Loucy (cell line): Measurements from ENCODE around the gene DLG2.
"Not testable (repeated sequence)": the region's sequence is repeated elsewhere in the genome, so short reads cannot be mapped to it uniquely, and the experiment has no call there.

ENCODE experiments used
- H2AFZ ChIP-seq: fragments of 200-600 bp; sonication (generic); 2 replicates; pipeline ENCODE4 v1.6.0; 2016; ENCODE audit warnings: antibody characterized with exemption, mild to moderate bottlenecking, low read length, moderate library complexity
- H3F3A ChIP-seq: fragments of 200-600 bp; 2 replicates; pipeline ENCODE4 v1.6.0; 2016; ENCODE audit warnings: antibody characterized with exemption, low read depth, mild to moderate bottlenecking
- H3K27me3 ChIP-seq: fragments of 200-600 bp; sonication (generic); 2 replicates; pipeline ENCODE4 v1.6.1; 2014; ENCODE audit warnings: low read length, mild to moderate bottlenecking; ENCODE audit not compliant: insufficient read depth, poor library complexity, severe bottlenecking
- H3K36me3 ChIP-seq: fragments of 200-600 bp; sonication (generic); 2 replicates; pipeline ENCODE4 v1.6.1; 2016; ENCODE audit warnings: low read length; ENCODE audit not compliant: insufficient read depth
- H3K4me1 ChIP-seq: fragments of 200-600 bp; sonication (generic); 2 replicates; pipeline ENCODE4 v1.5.1; 2014; ENCODE audit warnings: low read length, mild to moderate bottlenecking; ENCODE audit not compliant: insufficient read depth, poor library complexity, severe bottlenecking
- H3K4me2 ChIP-seq: fragments of 200-600 bp; sonication (generic); 2 replicates; pipeline ENCODE4 v1.6.0; 2014; ENCODE audit warnings: antibody characterized with exemption, low read length, low read depth, mild to moderate bottlenecking; ENCODE audit not compliant: poor library complexity, severe bottlenecking
- H3K4me3 ChIP-seq: fragments of 200-600 bp; sonication (generic); 2 replicates; pipeline ENCODE4 v1.5.1; 2014; ENCODE audit warnings: low read length, mild to moderate bottlenecking, mixed read lengths; ENCODE audit not compliant: poor library complexity, severe bottlenecking
- H3K79me2 ChIP-seq: fragments of 200-600 bp; sonication (generic); 2 replicates; pipeline ENCODE4 v1.6.1; 2014; ENCODE audit warnings: low read length; ENCODE audit not compliant: insufficient read depth
- H3K9ac ChIP-seq: fragments of 200-600 bp; sonication (generic); 2 replicates; pipeline ENCODE4 v1.6.0; 2014; ENCODE audit warnings: mild to moderate bottlenecking, low read depth, low read length, moderate library complexity; ENCODE audit not compliant: poor library complexity, severe bottlenecking
- H3K9me2 ChIP-seq: fragments of 200-600 bp; sonication (generic); replicated peaks from 2 replicates; pipeline ENCODE4 v1.6.1; 2016; ENCODE audit warnings: low read depth, low read length, mixed read lengths
- H3K9me3 ChIP-seq: fragments of 200-600 bp; sonication (generic); 2 replicates; pipeline ENCODE4 v1.6.1; 2014; ENCODE audit warnings: mild to moderate bottlenecking, antibody characterized with exemption, low read length, low read depth; ENCODE audit not compliant: insufficient read depth
- H4K20me1 ChIP-seq: fragments of 200-600 bp; sonication (generic); 2 replicates; pipeline ENCODE4 v1.6.0; 2014; ENCODE audit warnings: antibody characterized with exemption, low read length, mild to moderate bottlenecking; ENCODE audit not compliant: insufficient read depth, poor library complexity, severe bottlenecking
- CTCF ChIP-seq: fragments of 200-600 bp; sonication (generic); conservative IDR thresholded peaks from 2 replicates; pipeline ENCODE4 v1.5.1; 2014; ENCODE audit warnings: mild to moderate bottlenecking, antibody characterized with exemption, low read length
- EZH2phosphoT487 ChIP-seq: fragments of 200-600 bp; IDR thresholded peaks from 2 replicates; pipeline ENCODE4 v1.6.1; 2018; ENCODE audit warnings: antibody characterized with exemption, mild to moderate bottlenecking, moderate library complexity, borderline replicate concordance

The DLG2 gene

GRCh38 chr11:85232559-85232958 lies 394.6 kb downstream of the DLG2 start:
- no peaks in the 10 kb centered on the region for H3K4me1 ChIP-seq
- H3K27me3 ChIP-seq: no peaks in the 10 kb centered on the region
- no peaks in the 10 kb centered on the region for H3K79me2 ChIP-seq
- H3K4me2 ChIP-seq: no peak overlapping the region
- TF ChIP-seq EZH2phosphoT487: no peak
- no peak for TF ChIP-seq CTCF
- H3K9me2 ChIP-seq: no peaks in the 10 kb centered on the region
- no peak overlapping the region for H2AFZ ChIP-seq
- no peak overlapping the region for H3K9ac ChIP-seq
- no peaks in the 10 kb centered on the region for H4K20me1 ChIP-seq
- no peaks in the 10 kb centered on the region for H3K36me3 ChIP-seq
- H3K9me3 ChIP-seq: no peaks in the 10 kb centered on the region
- no peak overlapping the region for H3K4me3 ChIP-seq
- H3F3A ChIP-seq: no peaks in the 10 kb centered on the region

GRCh38 chr11:85231588-85231987 lies 395.6 kb downstream of the DLG2 start:
- Histone ChIP-seq H4K20me1 (no peaks in the 10 kb centered on the region), H3K4me2 (no peak overlapping the region), H3K4me3 (no peak overlapping the region), H3K79me2 (no peaks in the 10 kb centered on the region), H3F3A (no peaks in the 10 kb centered on the region), H3K9me2 (no peaks in the 10 kb centered on the region), H3K9me3 (no peaks in the 10 kb centered on the region), H3K27me3 (no peaks in the 10 kb centered on the region), H3K36me3 (no peaks in the 10 kb centered on the region), H3K4me1 (no peaks in the 10 kb centered on the region), H2AFZ (no peak overlapping the region), H3K9ac (no peak overlapping the region)
- TF ChIP-seq CTCF: no peak
- no peak for TF ChIP-seq EZH2phosphoT487

GRCh38 chr11:85229723-85230122 lies 397.4 kb downstream of the DLG2 start:
- not testable (repeated sequence) for H3K9ac ChIP-seq, H4K20me1 ChIP-seq, H3K9me3 ChIP-seq, H3F3A ChIP-seq, H3K4me1 ChIP-seq, H3K4me2 ChIP-seq, H3K36me3 ChIP-seq, H3K4me3 ChIP-seq, H3K79me2 ChIP-seq, H3K27me3 ChIP-seq, H3K9me2 ChIP-seq, H2AFZ ChIP-seq

GRCh38 chr11:85196968-85197367 lies 430.2 kb downstream of the DLG2 start:
- H3K9me3 ChIP-seq: no peaks in the 10 kb centered on the region
- H3K9me2 ChIP-seq: no peaks in the 10 kb centered on the region
- no peaks in the 10 kb centered on the region for H3F3A ChIP-seq
- H3K36me3 ChIP-seq: no peaks in the 10 kb centered on the region
- no peaks in the 10 kb centered on the region for H3K4me1 ChIP-seq
- no peaks in the 10 kb centered on the region for H4K20me1 ChIP-seq
- TF ChIP-seq EZH2phosphoT487 (no peak), CTCF (no peak)
- H3K9ac ChIP-seq: no peak overlapping the region
- H3K4me2 ChIP-seq: no peak overlapping the region
- H3K79me2 ChIP-seq: no peaks in the 10 kb centered on the region
- H2AFZ ChIP-seq: no peak overlapping the region
- H3K4me3 ChIP-seq: no peak overlapping the region
- no peaks in the 10 kb centered on the region for H3K27me3 ChIP-seq
